Breast epithelium (tissue), 4 donors: Measurements from ENCODE around the gene STX3. TPM values are rescaled to one million over a fixed set of nuclear protein-coding genes. Genes with fewer than 3 reads are reported as not detected.
"Not testable (repeated sequence)": the region's sequence is repeated elsewhere in the genome, so short reads cannot be mapped to it uniquely, and the experiment has no call there.

Experiments used
- DNase-seq, 2 donors: peaks; one replicate each; pipeline ENCODE4 v3.0.0-alpha.2; 2019; ENCODE audit warnings: low spot score in 2 of 2
- H3K27ac ChIP-seq, 2 donors: fragments of 200-600 bp; sonication (generic) in 1 of 2; one replicate each; pipeline ENCODE4 v1.5.1; 2016 to 2019; ENCODE audit warnings: mild to moderate bottlenecking in 1 of 2
- H3K27me3 ChIP-seq, 2 donors: fragments of 200-600 bp; sonication (generic) in 1 of 2; one replicate each; pipeline versions ENCODE4 v1.5.1 to v1.6.0; 2017 to 2019; ENCODE audit warnings: control low read depth in 1 of 2, mild to moderate bottlenecking in 1 of 2
- H3K36me3 ChIP-seq: fragments of 200-600 bp; one replicate; pipeline ENCODE4 v1.5.1; 2019
- H3K4me1 ChIP-seq, 2 donors: fragments of 200-600 bp; sonication (generic); one replicate each; pipeline ENCODE4 v1.5.1; 2016 to 2019; ENCODE audit warnings: control low read depth in 1 of 2
- H3K4me3 ChIP-seq, 3 donors: fragments of 200-600 bp; sonication (generic); 1 replicate in 2 of 3; 2 replicates in 1 of 3; pipeline ENCODE4 v1.5.1; 2016 to 2019; ENCODE audit warnings: mild to moderate bottlenecking in 3 of 3, moderate library complexity in 2 of 3
- H3K9me3 ChIP-seq, 2 donors: fragments of 200-600 bp; sonication (generic) in 1 of 2; one replicate each; pipeline ENCODE4 v1.5.1; 2016 to 2019; ENCODE audit warnings: control low read depth in 1 of 2
- CTCF ChIP-seq, 3 donors: fragments of 450-650 bp; IDR thresholded peaks; one replicate each; pipeline ENCODE4 v1.5.1; 2016 to 2017; ENCODE audit warnings: antibody characterized with exemption in 3 of 3, mild to moderate bottlenecking in 3 of 3, moderate library complexity in 3 of 3
- POLR2A ChIP-seq: fragments of 450-650 bp; IDR thresholded peaks from one replicate; pipeline ENCODE4 v1.6.1; 2016; ENCODE audit warnings: antibody characterized with exemption, mild to moderate bottlenecking, moderate library complexity
- POLR2AphosphoS5 ChIP-seq, 3 donors: sonication (generic); formaldehyde crosslinking; IDR thresholded peaks; one replicate each; pipeline ENCODE4 v1.6.1; 2017; ENCODE audit warnings: antibody characterized with exemption in 3 of 3
- intact Hi-C: fragments of 100-400 bp; cut with DNase I; formaldehyde crosslinking; loops from one replicate; pipeline ENCODE4 v1.15.1; 2023; ENCODE audit warnings: low total_unique reads
- total RNA-seq, 3 donors: library from RNA; depleted of rRNA; stranded (reverse); fragments of >200 nt; gene quantifications; one replicate each; pipeline ENCODE4 v1.1.0, GENCODE V29; 2016

Gene STX3
- total RNA-seq, 3 donors from 2014 or later: 32.2 to 58.8 (median 53.7) TPM

GRCh38 chr11:59783632-59784090 is 28.5 kb downstream of the STX3 start:
- peaks cover 0 to 15% of the 10 kb centered on the region in 2 donors for H3K4me1 ChIP-seq
- no peak for DNase-seq

GRCh38 chr11:59784441-59784840 is 29.3 kb downstream of the STX3 start:
- intact Hi-C loops, H3K27me3 ChIP-seq, DNase-seq, H3K4me3 ChIP-seq, H3K9me3 ChIP-seq, H3K36me3 ChIP-seq, H3K27ac ChIP-seq: not testable (repeated sequence)
- H3K4me1 ChIP-seq: peaks cover 0 to 15% of the 10 kb centered on the region in 2 donors

More at GRCh38 chr11:59783632-59784090, 28.5 kb downstream of the STX3 start:
- Histone ChIP-seq H3K4me3 (no peak overlapping the region), H3K9me3 (no peaks in the 10 kb centered on the region), H3K27ac (no peak overlapping the region), H3K36me3 (no peaks in the 10 kb centered on the region), H3K27me3 (no peaks in the 10 kb centered on the region)
- intact Hi-C loops: no loop called here
- no peak for TF ChIP-seq CTCF (IDR thresholded peaks at IDR 0.05)
- no peak for TF ChIP-seq POLR2A
- TF ChIP-seq POLR2AphosphoS5 (IDR thresholded peaks at IDR 0.05): no peak

GRCh38 chr11:59785818-59786217 is 30.6 kb downstream of the STX3 start:
- Histone ChIP-seq H3K36me3 (no peaks in the 10 kb centered on the region), H3K27me3 (no peaks in the 10 kb centered on the region), H3K9me3 (no peaks in the 10 kb centered on the region), H3K4me3 (no peak overlapping the region), H3K27ac (no peak overlapping the region), H3K4me1 (peaks cover 0 to 15% of the 10 kb centered on the region in 2 donors)
- TF ChIP-seq CTCF (IDR thresholded peaks at IDR 0.05) (no peak), POLR2A (no peak)
- intact Hi-C loops: no loop called here
- DNase-seq: no peak

DNA sequence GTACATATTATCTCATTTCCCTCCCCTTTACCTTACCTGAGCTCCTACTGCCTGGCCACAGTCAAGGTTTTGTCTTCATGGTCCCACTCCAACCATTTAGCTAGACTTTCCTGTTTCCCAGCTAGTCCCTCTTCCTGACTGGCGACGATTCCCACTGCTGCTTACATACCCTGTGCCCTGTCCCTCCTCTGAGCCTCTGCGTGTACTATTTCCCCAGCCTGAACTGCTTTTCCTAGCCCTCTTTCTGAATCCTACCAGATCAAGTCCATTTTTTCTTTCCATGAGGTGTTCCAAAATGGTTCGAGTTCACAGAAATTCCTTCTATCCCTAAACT is 32.0 kb downstream of the STX3 start:
- Histone ChIP-seq H3K4me3 (no peak overlapping the region), H3K36me3 (no peaks in the 10 kb centered on the region), H3K4me1 (peaks cover 0 to 15% of the 10 kb centered on the region in 2 donors), H3K9me3 (no peaks in the 10 kb centered on the region), H3K27me3 (no peaks in the 10 kb centered on the region), H3K27ac (peak overlapping the region; percentile 42 to 73)
- no peak for DNase-seq
- TF ChIP-seq POLR2A (no peak), POLR2AphosphoS5 (IDR thresholded peaks at IDR 0.05) (no peak), CTCF (IDR thresholded peaks at IDR 0.05) (no peak)
- intact Hi-C loops: no loop called here

DNA sequence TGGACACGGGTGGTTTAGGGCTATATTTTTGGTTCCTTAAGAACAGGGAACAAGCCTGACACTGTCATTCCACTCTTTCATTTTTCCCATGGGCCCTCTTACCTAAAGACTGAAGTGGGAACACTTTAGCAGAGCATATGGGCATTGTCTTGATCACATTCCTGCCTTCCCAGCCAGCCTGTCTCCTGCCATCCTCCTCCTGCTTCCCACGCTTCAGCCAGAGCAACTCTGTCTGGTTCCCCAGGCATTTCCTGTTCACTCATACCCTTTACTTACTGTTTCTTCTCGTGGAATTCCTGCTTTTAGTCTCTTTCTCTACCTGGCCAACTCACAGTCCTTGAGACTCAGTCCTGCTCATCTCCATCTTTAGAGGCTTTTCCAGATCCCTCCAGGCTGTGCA is 32.6 kb downstream of the STX3 start:
- no peaks in the 10 kb centered on the region for H3K9me3 ChIP-seq
- H3K4me1 ChIP-seq: peaks cover 0 to 15% of the 10 kb centered on the region in 2 donors
- no peaks in the 10 kb centered on the region for H3K27me3 ChIP-seq
- intact Hi-C loops: no loop called here
- H3K4me3 ChIP-seq: no peak overlapping the region
- peak overlapping the region in 1 of 2 donors; percentile 73 for H3K27ac ChIP-seq
- DNase-seq: no peak
- no peaks in the 10 kb centered on the region for H3K36me3 ChIP-seq
- TF ChIP-seq CTCF (IDR thresholded peaks at IDR 0.05): no peak
- no peak for TF ChIP-seq POLR2A
- no peak for TF ChIP-seq POLR2AphosphoS5 (IDR thresholded peaks at IDR 0.05)

DNA sequence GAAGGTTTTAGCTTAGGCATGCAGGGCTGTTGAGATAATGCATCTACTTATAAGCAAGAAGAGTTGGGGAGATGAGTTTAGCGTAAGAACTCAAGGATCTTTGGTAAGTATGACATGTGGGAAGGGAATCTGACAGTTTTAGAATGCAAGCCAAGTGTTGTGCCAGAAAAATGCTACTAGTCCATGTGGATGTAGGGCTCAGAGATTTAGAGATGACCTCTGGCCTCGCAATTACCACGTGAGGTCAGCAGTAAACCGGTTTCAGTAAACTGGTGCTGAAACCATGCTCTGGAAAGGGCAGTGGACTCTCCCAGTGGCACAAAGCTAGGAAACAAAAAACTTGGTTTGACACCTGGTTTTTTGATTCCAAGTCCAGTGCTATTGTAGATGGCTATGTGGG is 36.5 kb downstream of the STX3 start:
- no peaks in the 10 kb centered on the region for H3K27me3 ChIP-seq
- intact Hi-C loops: no loop called here

More for the DNA sequence above, 36.5 kb downstream of the STX3 start:
- Histone ChIP-seq H3K9me3 (no peaks in the 10 kb centered on the region), H3K4me1 (peaks cover 0 to 13% of the 10 kb centered on the region in 2 donors), H3K36me3 (peaks cover 6% of the 10 kb centered on the region), H3K27ac (no peak overlapping the region), H3K4me3 (no peak overlapping the region)
- no peak for DNase-seq
- TF ChIP-seq POLR2A (no peak), POLR2AphosphoS5 (IDR thresholded peaks at IDR 0.05) (no peak), CTCF (IDR thresholded peaks at IDR 0.05) (no peak)
